WERI-Rb-1 (cell line): Measurements from ENCODE around the gene FMN2.

Experiments used
- DNase-seq: peaks from one replicate; pipeline ENCODE4 v3.0.0-alpha.2; 2020
- H3K27ac ChIP-seq: fragments of 250-450 bp; sonication (Bioruptor Pico); 2 replicates; pipeline ENCODE4 v1.5.1; 2020; ENCODE audit warnings: mild to moderate bottlenecking, moderate library complexity
- H3K27me3 ChIP-seq: fragments of 250-450 bp; sonication (Bioruptor Pico); 2 replicates; pipeline ENCODE4 v1.5.1; 2021; ENCODE audit warnings: mild to moderate bottlenecking, low read depth, moderate library complexity; ENCODE audit not compliant: insufficient read depth, severe bottlenecking
- H3K36me3 ChIP-seq: fragments of 250-450 bp; sonication (Bioruptor Pico); 2 replicates; pipeline ENCODE4 v1.5.1; 2020; ENCODE audit warnings: mild to moderate bottlenecking, moderate library complexity
- H3K4me3 ChIP-seq: 2 replicates; pipeline ENCODE4 v1.5.1; 2011; ENCODE audit warnings: low read depth, mild to moderate bottlenecking, control low read depth, low read length
- H3K9me3 ChIP-seq: fragments of 250-450 bp; sonication (Bioruptor Pico); 2 replicates; pipeline ENCODE4 v1.5.1; 2021; ENCODE audit warnings: mild to moderate bottlenecking, moderate library complexity; ENCODE audit not compliant: severe bottlenecking
- TF ChIP-seq, protein P1 (sequence below): IDR thresholded peaks from 2 replicates; pipeline ENCODE4 v1.5.1; 2011; ENCODE audit warnings: low read depth, mild to moderate bottlenecking, control low read depth, inconsistent platforms, low read length

Gene FMN2

DNA sequence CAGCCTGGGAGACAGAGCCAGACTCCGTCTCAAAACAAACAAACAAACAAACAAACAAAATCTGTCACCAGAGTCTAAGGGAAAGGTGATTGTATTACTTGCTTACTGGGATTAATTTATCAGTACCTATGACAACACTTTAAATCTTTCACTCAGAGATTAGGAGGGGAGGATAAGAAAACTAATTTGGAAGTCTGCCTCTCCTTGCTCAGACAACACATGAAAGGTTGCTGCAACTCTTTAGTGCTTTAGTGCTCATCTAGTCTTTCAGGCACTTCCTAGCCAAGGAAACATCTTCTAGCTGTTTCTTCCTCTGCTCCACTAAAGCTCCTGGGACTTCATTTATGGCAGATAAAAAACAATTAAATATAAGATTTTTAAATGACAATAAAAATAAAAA is 7.3 kb upstream of the FMN2 start:
- Histone ChIP-seq H3K27ac (peak overlapping the region; percentile 3; the same call in 1 of the 2 replicates), H3K4me3 (no peak overlapping the region), H3K36me3 (no peaks in the 10 kb centered on the region), H3K27me3 (no peaks in the 10 kb centered on the region), H3K9me3 (peaks cover 8% of the 10 kb centered on the region)
- TF ChIP-seq, protein P1, sequence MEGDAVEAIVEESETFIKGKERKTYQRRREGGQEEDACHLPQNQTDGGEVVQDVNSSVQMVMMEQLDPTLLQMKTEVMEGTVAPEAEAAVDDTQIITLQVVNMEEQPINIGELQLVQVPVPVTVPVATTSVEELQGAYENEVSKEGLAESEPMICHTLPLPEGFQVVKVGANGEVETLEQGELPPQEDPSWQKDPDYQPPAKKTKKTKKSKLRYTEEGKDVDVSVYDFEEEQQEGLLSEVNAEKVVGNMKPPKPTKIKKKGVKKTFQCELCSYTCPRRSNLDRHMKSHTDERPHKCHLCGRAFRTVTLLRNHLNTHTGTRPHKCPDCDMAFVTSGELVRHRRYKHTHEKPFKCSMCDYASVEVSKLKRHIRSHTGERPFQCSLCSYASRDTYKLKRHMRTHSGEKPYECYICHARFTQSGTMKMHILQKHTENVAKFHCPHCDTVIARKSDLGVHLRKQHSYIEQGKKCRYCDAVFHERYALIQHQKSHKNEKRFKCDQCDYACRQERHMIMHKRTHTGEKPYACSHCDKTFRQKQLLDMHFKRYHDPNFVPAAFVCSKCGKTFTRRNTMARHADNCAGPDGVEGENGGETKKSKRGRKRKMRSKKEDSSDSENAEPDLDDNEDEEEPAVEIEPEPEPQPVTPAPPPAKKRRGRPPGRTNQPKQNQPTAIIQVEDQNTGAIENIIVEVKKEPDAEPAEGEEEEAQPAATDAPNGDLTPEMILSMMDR = no peak
- no peak for DNase-seq

DNA sequence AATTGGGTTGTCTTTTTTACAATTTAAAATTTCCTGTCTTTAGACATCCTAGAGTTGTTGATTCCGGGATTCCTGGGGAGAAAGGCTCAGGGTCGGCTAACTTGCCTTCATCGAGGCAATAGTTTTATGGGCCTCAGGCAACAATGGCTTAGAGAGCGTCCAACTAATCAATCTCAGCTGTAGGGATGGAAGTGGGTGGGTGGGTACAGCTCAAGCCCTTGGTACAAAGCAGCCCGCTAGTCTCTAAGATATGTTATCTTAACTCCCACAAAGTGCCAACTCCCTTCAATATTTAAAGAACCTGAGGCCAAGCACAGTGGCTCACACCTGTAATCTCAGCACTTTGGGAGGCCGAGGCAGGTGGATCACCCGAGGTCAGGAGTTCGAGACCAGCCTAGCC is 6.9 kb upstream of the FMN2 start:
- H3K27ac ChIP-seq = peak overlapping the region; percentile 3; the same call in 1 of the 2 replicates
- no peak for DNase-seq
- TF ChIP-seq, protein P1 = no peak
- H3K27me3 ChIP-seq = no peaks in the 10 kb centered on the region
- H3K9me3 ChIP-seq = peaks cover 8% of the 10 kb centered on the region
- H3K36me3 ChIP-seq = no peaks in the 10 kb centered on the region
- no peak overlapping the region for H3K4me3 ChIP-seq

DNA sequence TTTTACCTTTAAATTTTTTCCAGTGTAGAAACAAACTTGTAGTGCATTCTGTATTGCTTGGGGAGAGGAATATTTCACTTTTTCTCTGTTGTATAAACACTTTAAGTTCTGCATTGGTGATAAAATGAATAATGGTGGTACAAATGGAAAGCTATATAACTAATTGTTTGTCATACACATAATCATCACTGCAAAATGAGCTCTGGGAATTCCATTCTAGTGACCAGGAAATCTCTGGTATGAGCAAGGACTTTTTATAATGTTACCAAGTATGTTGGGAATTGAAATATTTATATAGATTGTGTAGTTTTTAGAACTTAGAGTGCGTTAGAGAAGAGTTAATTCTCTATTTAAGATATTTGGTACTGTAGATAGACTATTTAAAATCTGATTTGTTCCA is 5.0 kb upstream of the FMN2 start:
- Histone ChIP-seq H3K27me3 (no peaks in the 10 kb centered on the region), H3K9me3 (peaks cover 8% of the 10 kb centered on the region), H3K36me3 (no peaks in the 10 kb centered on the region), H3K4me3 (no peak overlapping the region), H3K27ac (no peak overlapping the region)
- DNase-seq = no peak
- TF ChIP-seq, protein P1 = no peak

DNA sequence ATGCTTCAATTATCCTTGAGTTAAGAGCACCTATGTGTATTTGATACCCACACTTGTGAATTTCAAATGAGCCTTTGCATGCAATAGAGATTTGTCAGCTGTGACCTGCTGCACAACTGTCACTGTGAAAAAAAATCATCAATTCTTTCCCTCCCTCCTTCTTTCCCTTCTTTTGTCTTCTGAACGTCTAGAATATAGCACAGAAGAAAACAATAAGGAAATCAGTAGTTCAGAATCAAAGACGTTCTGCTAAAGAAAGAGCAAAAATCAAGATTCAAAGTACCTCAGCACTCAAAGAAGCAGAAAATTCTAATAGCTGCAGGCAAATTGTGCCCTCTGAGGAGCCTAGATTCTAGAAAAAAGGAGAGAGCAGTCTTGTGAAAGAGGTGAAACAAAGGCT is 1.7 kb upstream of the FMN2 start:
- peak overlapping the region; percentile 8; the same call in 1 of the 2 replicates for H3K4me3 ChIP-seq
- no peak for DNase-seq
- H3K27me3 ChIP-seq = no peaks in the 10 kb centered on the region
- peak overlapping the region; percentile 97 for H3K27ac ChIP-seq
- H3K9me3 ChIP-seq = peaks cover 8% of the 10 kb centered on the region
- peaks cover 28% of the 10 kb centered on the region for H3K36me3 ChIP-seq
- TF ChIP-seq, protein P1 = no peak

DNA sequence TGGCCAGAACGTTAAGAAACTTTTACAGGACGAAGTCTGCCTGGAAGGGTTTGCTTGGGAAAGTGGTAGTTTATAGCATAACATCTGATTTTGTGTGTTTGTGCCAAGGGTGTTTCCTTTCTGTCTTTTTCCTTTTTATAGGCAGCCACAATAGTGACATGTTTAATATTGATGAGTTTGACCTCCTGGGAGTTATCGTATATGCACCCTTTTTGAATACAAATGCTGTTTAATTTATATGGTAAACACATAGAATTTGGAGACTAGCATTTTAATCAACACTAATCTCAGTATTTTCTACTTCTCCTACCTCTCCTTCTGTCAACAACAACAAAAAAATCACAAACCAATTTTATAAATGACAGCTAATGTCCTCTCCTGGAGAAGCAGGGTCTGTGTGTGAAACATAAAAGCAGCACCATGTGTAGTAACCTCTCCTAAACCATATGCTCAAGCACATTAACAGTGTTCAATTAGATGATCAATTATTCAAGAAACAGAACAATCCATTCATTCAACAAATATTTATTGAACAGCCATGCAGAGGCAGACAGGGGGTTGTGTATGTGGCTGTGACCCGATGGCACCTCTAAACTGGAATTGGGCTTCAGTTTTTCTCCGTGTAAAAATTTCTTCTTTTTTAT is 604 bp upstream of the FMN2 start:
- Histone ChIP-seq H3K36me3 (peaks cover 35% of the 10 kb centered on the region), H3K27ac (peak overlapping the region; percentile 97), H3K9me3 (peaks cover 8% of the 10 kb centered on the region), H3K27me3 (no peaks in the 10 kb centered on the region), H3K4me3 (peak overlapping the region; percentile 91)
- TF ChIP-seq, protein P1 = no peak
- no peak for DNase-seq
